Uterus (tissue), 4 donors: Measurements from ENCODE around the gene TRNP1. TPM values are rescaled to one million over a fixed set of nuclear protein-coding genes. Genes with fewer than 3 reads are reported as not detected.

Experiments used
- DNase-seq, 2 donors: peaks; one replicate each; pipeline ENCODE4 v3.0.0-alpha.2; 2019 to 2020
- H3K27ac ChIP-seq, 2 donors: fragments of 200-600 bp; sonication (generic); 1 replicate in 1 of 2; 2 replicates in 1 of 2; pipeline ENCODE4 v1.5.1; 2016 to 2018
- H3K27me3 ChIP-seq, 2 donors: fragments of 200-600 bp; sonication (generic); one replicate each; pipeline ENCODE4 v1.5.1; 2018 to 2019; ENCODE audit warnings: control low read depth in 1 of 2
- H3K36me3 ChIP-seq, 2 donors: fragments of 200-600 bp; sonication (generic); one replicate each; pipeline ENCODE4 v1.5.1; 2019; ENCODE audit warnings: control low read depth in 1 of 2
- H3K4me1 ChIP-seq, 2 donors: fragments of 200-600 bp; sonication (generic); one replicate each; pipeline ENCODE4 v1.5.1; 2018 to 2019; ENCODE audit warnings: control low read depth in 1 of 2
- H3K4me3 ChIP-seq, 2 donors: fragments of 200-600 bp; sonication (generic); 1 replicate in 1 of 2; 2 replicates in 1 of 2; pipeline ENCODE4 v1.5.1; 2018 to 2019; ENCODE audit warnings: mild to moderate bottlenecking in 1 of 2
- H3K9me3 ChIP-seq, 2 donors: fragments of 200-600 bp; sonication (generic); one replicate each; pipeline ENCODE4 v1.5.1; 2019; ENCODE audit warnings: control low read depth in 1 of 2
- CTCF ChIP-seq, 4 experiments: fragments of 200-600 bp in 2 of 4; fragments of 450-650 bp in 2 of 4; sonication (generic) in 2 of 4; IDR thresholded peaks; one replicate each; pipeline ENCODE4 v1.5.1; 2016 to 2019; ENCODE audit warnings: antibody characterized with exemption in 4 of 4, mild to moderate bottlenecking in 2 of 4, moderate library complexity in 1 of 4
- POLR2A ChIP-seq, 2 donors: fragments of 450-650 bp; IDR thresholded peaks; one replicate each; pipeline ENCODE4 v1.6.1; 2016; ENCODE audit warnings: antibody characterized with exemption in 2 of 2, mild to moderate bottlenecking in 1 of 2, moderate library complexity in 1 of 2
- intact Hi-C: fragments of 100-400 bp; cut with DNase I; formaldehyde crosslinking; loops from one replicate; pipeline ENCODE4 v1.15.1; 2023; ENCODE audit warnings: low total_unique reads
- total RNA-seq, 4 donors: library from RNA; depleted of rRNA in 3 of 4; stranded (reverse); fragments of >200 nt in 3 of 4; gene quantifications; one replicate each; pipeline versions ENCODE4 v1.1.0 to v1.2.4, GENCODE V29; 2014 to 2023
- donor health status: DM: yes; HTN: yes; CAD: no.

Gene TRNP1
- total RNA-seq, 4 donors from 2014 or later = 1.5 to 11.9 (median 7.2) TPM

GRCh38 chr1:26996665-26997064 lies 3.2 kb downstream of the TRNP1 start:
- Histone ChIP-seq H3K36me3 (no peaks in the 10 kb centered on the region), H3K27me3 (no peaks in the 10 kb centered on the region), H3K4me3 (no peak overlapping the region), H3K9me3 (no peaks in the 10 kb centered on the region), H3K27ac (no peak overlapping the region), H3K4me1 (peaks cover 0 to 9% of the 10 kb centered on the region in 2 donors)
- no peak for TF ChIP-seq POLR2A (IDR thresholded peaks at IDR 0.05)
- TF ChIP-seq CTCF (IDR thresholded peaks at IDR 0.05) = no peak
- intact Hi-C loops = loop anchor here (2.0 to 5.0 kb wide), 2 partner anchors 48 to 101 kb away; no protein-coding TSS in a partner anchor
- DNase-seq = no peak

DNA sequence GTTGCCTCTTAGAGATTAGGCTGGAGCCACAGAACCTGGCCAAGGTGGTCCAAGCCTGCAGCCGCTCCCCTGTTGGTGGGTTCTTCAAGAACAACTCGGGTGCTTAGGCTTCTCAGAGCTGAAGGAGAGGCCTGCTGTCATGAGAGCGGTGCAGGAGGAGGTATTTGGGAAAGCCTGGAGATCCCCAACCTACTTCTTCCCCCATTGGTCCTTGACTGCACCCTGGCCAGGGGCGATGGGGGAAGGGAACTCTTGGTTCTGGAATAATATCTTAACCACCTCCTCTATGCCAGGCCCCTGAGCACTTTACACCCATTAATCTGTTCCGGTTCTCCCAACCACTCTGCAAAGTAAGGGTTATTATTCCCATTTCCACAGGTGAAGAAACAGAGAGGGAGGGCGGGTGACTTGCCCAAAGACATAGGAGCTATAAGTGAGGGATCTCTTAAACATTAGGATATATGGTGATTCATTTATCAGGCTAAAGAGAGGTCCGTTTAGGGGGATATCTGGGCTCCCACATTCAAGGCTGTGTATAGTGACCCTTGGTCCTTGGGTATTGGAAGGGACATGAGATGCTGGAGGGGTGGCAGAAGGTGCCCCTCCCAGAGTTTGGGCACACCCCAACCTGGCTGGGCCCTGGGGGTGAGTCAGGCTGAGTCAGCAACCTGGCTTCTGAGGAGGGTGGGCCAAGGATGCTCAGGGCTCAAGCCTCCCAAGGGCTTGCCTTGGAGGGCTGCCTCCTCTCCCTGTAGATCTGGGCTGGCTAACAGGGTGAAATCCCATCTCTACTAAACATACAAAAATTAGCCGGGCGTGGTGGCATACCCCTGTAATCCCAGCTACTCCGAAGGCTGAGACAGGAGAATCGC lies 5.2 kb downstream of the TRNP1 start:
- intact Hi-C loops = loop anchor here (5.0 kb wide), 1 partner anchor 99 kb away; no protein-coding TSS in a partner anchor
- Histone ChIP-seq H3K27me3 (no peaks in the 10 kb centered on the region), H3K27ac (peak overlapping the region; percentile 78 to 86), H3K4me3 (no peak overlapping the region), H3K9me3 (no peaks in the 10 kb centered on the region), H3K4me1 (peaks cover 0 to 9% of the 10 kb centered on the region in 2 donors), H3K36me3 (no peaks in the 10 kb centered on the region)
- no peak for TF ChIP-seq CTCF (IDR thresholded peaks at IDR 0.05)
- no peak for TF ChIP-seq POLR2A (IDR thresholded peaks at IDR 0.05)
- no peak for DNase-seq

DNA sequence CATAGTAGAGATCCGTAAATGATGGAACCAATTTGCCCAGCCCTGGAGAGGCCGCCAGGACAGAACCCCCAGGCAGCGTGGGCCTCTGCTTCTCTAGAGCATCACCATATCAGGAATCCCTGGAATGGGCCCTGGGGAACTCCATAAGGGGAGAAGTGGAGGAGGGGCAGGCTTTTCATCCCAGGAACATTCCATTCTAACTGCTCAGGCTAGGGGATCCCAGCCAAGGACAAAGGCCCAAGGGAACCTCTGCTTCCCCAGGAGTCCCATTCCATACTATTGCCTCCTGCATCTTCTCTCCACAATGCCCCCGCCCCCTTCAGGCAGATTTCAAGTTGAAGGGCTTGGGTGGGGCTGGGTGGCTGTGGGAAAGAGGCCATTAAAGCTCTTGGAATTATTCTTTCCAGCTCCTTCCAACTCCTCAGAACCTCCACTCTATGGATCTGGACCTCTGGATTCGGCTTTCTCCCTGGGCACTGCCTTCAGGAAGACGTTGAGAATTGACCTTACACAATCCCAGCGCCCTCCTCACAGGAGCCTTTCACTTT lies 6.0 kb downstream of the TRNP1 start:
- Histone ChIP-seq H3K4me3 (no peak overlapping the region), H3K4me1 (peaks cover 4 to 9% of the 10 kb centered on the region in 2 donors), H3K36me3 (no peaks in the 10 kb centered on the region), H3K9me3 (no peaks in the 10 kb centered on the region), H3K27ac (peak overlapping the region; percentile 78 to 86), H3K27me3 (no peaks in the 10 kb centered on the region)
- DNase-seq = peak; percentile 83 to 91
- intact Hi-C loops = loop anchor here (5.0 kb wide), 1 partner anchor 98 kb away; no protein-coding TSS in a partner anchor
- peak in 1 of 2 donors; percentile 17 for TF ChIP-seq POLR2A (IDR thresholded peaks at IDR 0.05)
- TF ChIP-seq CTCF (IDR thresholded peaks at IDR 0.05) = peak in 1 of 4 experiments; percentile 7

GRCh38 chr1:27000090-27000816 lies 6.8 kb downstream of the TRNP1 start:
- Histone ChIP-seq H3K4me1 (peaks cover 9 to 12% of the 10 kb centered on the region in 2 donors), H3K27me3 (no peaks in the 10 kb centered on the region), H3K4me3 (no peak overlapping the region), H3K9me3 (no peaks in the 10 kb centered on the region), H3K27ac (peak overlapping the region; percentile 78 to 86), H3K36me3 (no peaks in the 10 kb centered on the region)
- intact Hi-C loops = no loop called here
- TF ChIP-seq CTCF (IDR thresholded peaks at IDR 0.05) (no peak), POLR2A (IDR thresholded peaks at IDR 0.05) (no peak)
- DNase-seq = no peak
